Measurements from ENCODE around the gene FAM83C. TPM values are rescaled to one million over a fixed set of nuclear protein-coding genes. Genes with fewer than 3 reads are reported as not detected.

The FAM83C gene
- total RNA-seq, 1 experiment from 2014 or later: not detected

DNA sequence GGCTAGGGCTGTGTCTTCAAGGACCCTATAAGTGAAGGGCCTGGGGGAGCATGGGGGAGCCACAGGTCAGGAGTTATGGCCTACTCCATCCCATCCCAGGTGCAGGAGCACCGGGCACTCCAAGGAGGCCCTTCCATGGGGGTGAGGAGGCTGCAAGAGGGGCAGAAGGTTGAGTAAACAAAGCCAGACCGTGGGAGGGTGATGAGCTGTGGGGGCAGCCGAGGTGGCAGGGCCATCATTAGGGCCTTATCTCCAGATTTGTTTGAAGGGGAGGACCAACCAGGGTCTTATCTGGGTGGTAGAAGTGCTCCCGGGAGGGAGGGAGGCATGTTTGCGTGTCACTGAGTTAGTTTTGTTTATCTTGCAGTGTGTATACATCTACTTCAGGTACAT is 2.1 kb upstream of the FAM83C start:
- Histone ChIP-seq H3K4me2 (ENCODE audit: low read length) (no peak overlapping the region), H3K9me2 (ENCODE audit: insufficient read depth) (no peaks in the 10 kb centered on the region), H3K27ac (ENCODE audit: low read depth, low read length) (no peak overlapping the region), H2AFZ (ENCODE audit: low read depth, low read length, poor library complexity, severe bottlenecking) (no peak overlapping the region), H3K4me3 (replicated peaks in 1 of 2; ENCODE audit: low read depth in 1 of 2, low read length in 2 of 2) (no peak overlapping the region), H3K36me3 (ENCODE audit: control insufficient read depth in 1 of 2, insufficient read depth in 2 of 2, low read length in 2 of 2) (no peaks in the 10 kb centered on the region), H4K20me1 (ENCODE audit: insufficient read depth) (no peaks in the 10 kb centered on the region), H3K27me3 (ENCODE audit: insufficient read depth, low read length) (no peaks in the 10 kb centered on the region), H3K9me3 (ENCODE audit: control insufficient read depth in 1 of 2, insufficient read depth in 1 of 2, low read depth in 1 of 2, low read length in 2 of 2) (no peaks in the 10 kb centered on the region), H3K9ac (ENCODE audit: low read length) (no peak overlapping the region), H3K4me1 (ENCODE audit: control insufficient read depth in 1 of 2, insufficient read depth in 2 of 2, low read length in 2 of 2) (peaks cover 5 to 13% of the 10 kb centered on the region in 2 experiments; a peak in 2 of 4 replicates), H3K79me2 (ENCODE audit: insufficient read depth, low read length) (no peaks in the 10 kb centered on the region)
- intact Hi-C loops (cut with micrococcal nuclease): no loop called here
- TF ChIP-seq SP1 (IDR thresholded peaks at IDR 0.05; ENCODE audit: low read depth) (no peak), FOSL1 (IDR thresholded peaks at IDR 0.05; ENCODE audit: low read depth) (no peak), TCF7L2 (IDR thresholded peaks at IDR 0.05; ENCODE audit: borderline replicate concordance, extremely low read depth, insufficient read depth, insufficient read length) (no peak), ZNF274 (IDR thresholded peaks at IDR 0.05; ENCODE audit: low read depth, low read length) (no peak), EGR1 (IDR thresholded peaks at IDR 0.05; ENCODE audit: low read depth) (no peak), ATF3 (IDR thresholded peaks at IDR 0.05) (no peak), POLR2AphosphoS5 (IDR thresholded peaks at IDR 0.05; ENCODE audit: low read depth, low read length) (no peak), REST (IDR thresholded peaks at IDR 0.05; ENCODE audit: low read depth) (no peak), ELF1 (IDR thresholded peaks at IDR 0.05; ENCODE audit: borderline replicate concordance, low read depth) (no peak), SIN3A (IDR thresholded peaks at IDR 0.05; ENCODE audit: low read depth) (no peak), EZH2phosphoT487 (IDR thresholded peaks at IDR 0.05; ENCODE audit: borderline replicate concordance) (no peak), ZFX (IDR thresholded peaks at IDR 0.05) (no peak), RAD21 (IDR thresholded peaks at IDR 0.05; ENCODE audit: low read depth) (no peak), YY1 (IDR thresholded peaks at IDR 0.05; ENCODE audit: extremely low read depth, insufficient replicate concordance, low read depth, low read length) (no peak)
- TF ChIP-seq, protein P1, sequence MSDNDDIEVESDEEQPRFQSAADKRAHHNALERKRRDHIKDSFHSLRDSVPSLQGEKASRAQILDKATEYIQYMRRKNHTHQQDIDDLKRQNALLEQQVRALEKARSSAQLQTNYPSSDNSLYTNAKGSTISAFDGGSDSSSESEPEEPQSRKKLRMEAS (IDR thresholded peaks at IDR 0.05): no peak
- TF ChIP-seq, protein P2, sequence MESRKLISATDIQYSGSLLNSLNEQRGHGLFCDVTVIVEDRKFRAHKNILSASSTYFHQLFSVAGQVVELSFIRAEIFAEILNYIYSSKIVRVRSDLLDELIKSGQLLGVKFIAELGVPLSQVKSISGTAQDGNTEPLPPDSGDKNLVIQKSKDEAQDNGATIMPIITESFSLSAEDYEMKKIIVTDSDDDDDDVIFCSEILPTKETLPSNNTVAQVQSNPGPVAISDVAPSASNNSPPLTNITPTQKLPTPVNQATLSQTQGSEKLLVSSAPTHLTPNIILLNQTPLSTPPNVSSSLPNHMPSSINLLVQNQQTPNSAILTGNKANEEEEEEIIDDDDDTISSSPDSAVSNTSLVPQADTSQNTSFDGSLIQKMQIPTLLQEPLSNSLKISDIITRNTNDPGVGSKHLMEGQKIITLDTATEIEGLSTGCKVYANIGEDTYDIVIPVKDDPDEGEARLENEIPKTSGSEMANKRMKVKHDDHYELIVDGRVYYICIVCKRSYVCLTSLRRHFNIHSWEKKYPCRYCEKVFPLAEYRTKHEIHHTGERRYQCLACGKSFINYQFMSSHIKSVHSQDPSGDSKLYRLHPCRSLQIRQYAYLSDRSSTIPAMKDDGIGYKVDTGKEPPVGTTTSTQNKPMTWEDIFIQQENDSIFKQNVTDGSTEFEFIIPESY (IDR thresholded peaks at IDR 0.05; ENCODE audit: extremely low read depth, insufficient replicate concordance, low read length): no peak
- TF ChIP-seq, protein P3, sequence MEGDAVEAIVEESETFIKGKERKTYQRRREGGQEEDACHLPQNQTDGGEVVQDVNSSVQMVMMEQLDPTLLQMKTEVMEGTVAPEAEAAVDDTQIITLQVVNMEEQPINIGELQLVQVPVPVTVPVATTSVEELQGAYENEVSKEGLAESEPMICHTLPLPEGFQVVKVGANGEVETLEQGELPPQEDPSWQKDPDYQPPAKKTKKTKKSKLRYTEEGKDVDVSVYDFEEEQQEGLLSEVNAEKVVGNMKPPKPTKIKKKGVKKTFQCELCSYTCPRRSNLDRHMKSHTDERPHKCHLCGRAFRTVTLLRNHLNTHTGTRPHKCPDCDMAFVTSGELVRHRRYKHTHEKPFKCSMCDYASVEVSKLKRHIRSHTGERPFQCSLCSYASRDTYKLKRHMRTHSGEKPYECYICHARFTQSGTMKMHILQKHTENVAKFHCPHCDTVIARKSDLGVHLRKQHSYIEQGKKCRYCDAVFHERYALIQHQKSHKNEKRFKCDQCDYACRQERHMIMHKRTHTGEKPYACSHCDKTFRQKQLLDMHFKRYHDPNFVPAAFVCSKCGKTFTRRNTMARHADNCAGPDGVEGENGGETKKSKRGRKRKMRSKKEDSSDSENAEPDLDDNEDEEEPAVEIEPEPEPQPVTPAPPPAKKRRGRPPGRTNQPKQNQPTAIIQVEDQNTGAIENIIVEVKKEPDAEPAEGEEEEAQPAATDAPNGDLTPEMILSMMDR (IDR thresholded peaks at IDR 0.05 in 2 of 3, conservative IDR thresholded peaks at IDR 0.05 in 1 of 3; ENCODE audit: borderline replicate concordance in 1 of 3, insufficient read depth in 1 of 3, low read depth in 2 of 3, low read length in 2 of 3): no peak
- ATAC-seq: no peak
- BruUV-seq (replicated peaks): no TSS peak
- DNase-seq (ENCODE audit: low read depth, low spot score): no peak
- ChIA-PET CTCF (interaction anchor here (5.2 kb wide), 1 partner anchor 11 kb away, joined by 27 read pairs; no protein-coding TSS in a partner anchor), RAD21 (ENCODE audit: low non-redundant PET in 1 of 2, low total read pairs in 2 of 2, uncharacterized antibody in 2 of 2, unreplicated experiment in 2 of 2) (no interaction called here), POLR2A (no interaction called here)
